IPS-20b (cell line): ENCODE measurements around the gene COL5A1.

Source experiments
- H3K27ac ChIP-seq: one replicate; pipeline ENCODE4 v1.5.1; 2013; ENCODE audit warnings: low read length
- H3K27me3 ChIP-seq: 2 replicates; pipeline ENCODE4 v1.6.1; 2013; ENCODE audit warnings: mild to moderate bottlenecking, low read length, inconsistent platforms; ENCODE audit not compliant: insufficient read depth
- H3K36me3 ChIP-seq: 2 replicates; pipeline ENCODE4 v1.6.1; 2013; ENCODE audit warnings: low read depth, mild to moderate bottlenecking, inconsistent platforms, low read length, moderate library complexity; ENCODE audit not compliant: insufficient read depth
- H3K4me1 ChIP-seq: 2 replicates; pipeline ENCODE4 v1.6.1; 2013; ENCODE audit warnings: mild to moderate bottlenecking, control low read depth, inconsistent platforms, low read length, moderate library complexity; ENCODE audit not compliant: insufficient read depth
- H3K4me3 ChIP-seq: 2 replicates; pipeline ENCODE4 v1.5.1; 2013; ENCODE audit warnings: mild to moderate bottlenecking, low read length, inconsistent platforms
- H3K9ac ChIP-seq: 2 replicates; pipeline ENCODE4 v1.6.1; 2013; ENCODE audit warnings: low read depth, mild to moderate bottlenecking, inconsistent platforms, low read length, moderate library complexity
- H3K9me3 ChIP-seq: 2 replicates; pipeline ENCODE4 v1.6.1; 2013; ENCODE audit warnings: mild to moderate bottlenecking, low read depth, low read length, inconsistent platforms; ENCODE audit not compliant: insufficient read depth

COL5A1 gene

DNA sequence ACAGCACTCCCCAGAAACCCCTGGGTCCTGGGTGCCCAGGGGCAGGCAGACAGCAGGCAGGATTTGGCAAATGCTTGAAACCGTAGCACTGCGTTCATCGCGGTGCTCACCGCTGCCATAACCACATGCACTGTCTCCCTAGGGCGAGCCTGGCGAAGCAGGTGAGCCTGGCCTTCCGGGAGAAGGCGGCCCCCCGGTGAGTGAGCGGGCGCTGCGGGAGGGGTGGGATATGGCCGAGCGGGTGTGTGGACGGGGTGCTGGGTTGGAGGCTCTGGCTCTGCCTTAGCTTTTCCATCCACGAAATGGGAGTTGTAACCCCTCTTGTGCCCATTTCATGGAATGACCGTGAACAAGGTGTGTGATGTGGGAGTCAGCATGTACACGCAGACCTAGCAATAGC is 172.2 kb downstream of the COL5A1 start:
- H3K9ac ChIP-seq = no peak overlapping the region
- H3K36me3 ChIP-seq = no peaks in the 10 kb centered on the region
- H3K4me3 ChIP-seq = no peak overlapping the region
- H3K27ac ChIP-seq = no peak overlapping the region
- no peaks in the 10 kb centered on the region for H3K27me3 ChIP-seq
- peaks cover 17% of the 10 kb centered on the region; the same call in 1 of the 2 replicates for H3K4me1 ChIP-seq
- H3K9me3 ChIP-seq = no peaks in the 10 kb centered on the region

DNA sequence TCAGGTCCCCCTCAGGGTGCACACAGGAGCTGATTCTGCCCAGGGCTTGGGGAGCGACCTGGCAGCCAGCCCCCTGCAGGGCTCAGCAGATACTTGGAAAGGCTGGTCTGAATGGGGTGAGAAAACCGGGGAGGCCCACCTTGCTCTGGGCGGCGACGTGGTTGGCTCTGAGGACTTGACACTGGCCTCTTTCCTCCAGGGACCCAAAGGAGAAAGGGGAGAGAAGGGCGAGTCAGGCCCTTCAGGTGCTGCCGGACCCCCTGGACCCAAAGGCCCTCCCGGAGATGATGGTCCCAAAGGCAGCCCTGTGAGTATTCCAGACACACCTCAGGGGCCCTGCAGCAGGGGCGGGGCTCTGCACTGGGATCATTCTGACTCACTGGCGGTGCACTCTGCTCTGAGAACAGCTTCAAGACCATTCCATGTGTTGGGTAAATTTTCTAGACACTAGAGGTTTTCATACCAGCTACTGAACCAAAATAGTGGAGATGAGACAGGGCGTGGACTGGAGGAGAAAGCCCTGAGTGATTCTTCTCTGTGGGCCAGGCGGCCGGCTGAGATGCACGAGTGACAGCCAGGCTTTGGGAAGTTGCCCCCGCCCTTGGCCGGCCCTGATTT is 173.1 kb downstream of the COL5A1 start:
- no peaks in the 10 kb centered on the region for H3K27me3 ChIP-seq
- no peak overlapping the region for H3K9ac ChIP-seq
- no peak overlapping the region for H3K4me3 ChIP-seq
- H3K4me1 ChIP-seq = peaks cover 17% of the 10 kb centered on the region; the same call in 1 of the 2 replicates
- H3K36me3 ChIP-seq = no peaks in the 10 kb centered on the region
- no peak overlapping the region for H3K27ac ChIP-seq
- no peaks in the 10 kb centered on the region for H3K9me3 ChIP-seq

DNA sequence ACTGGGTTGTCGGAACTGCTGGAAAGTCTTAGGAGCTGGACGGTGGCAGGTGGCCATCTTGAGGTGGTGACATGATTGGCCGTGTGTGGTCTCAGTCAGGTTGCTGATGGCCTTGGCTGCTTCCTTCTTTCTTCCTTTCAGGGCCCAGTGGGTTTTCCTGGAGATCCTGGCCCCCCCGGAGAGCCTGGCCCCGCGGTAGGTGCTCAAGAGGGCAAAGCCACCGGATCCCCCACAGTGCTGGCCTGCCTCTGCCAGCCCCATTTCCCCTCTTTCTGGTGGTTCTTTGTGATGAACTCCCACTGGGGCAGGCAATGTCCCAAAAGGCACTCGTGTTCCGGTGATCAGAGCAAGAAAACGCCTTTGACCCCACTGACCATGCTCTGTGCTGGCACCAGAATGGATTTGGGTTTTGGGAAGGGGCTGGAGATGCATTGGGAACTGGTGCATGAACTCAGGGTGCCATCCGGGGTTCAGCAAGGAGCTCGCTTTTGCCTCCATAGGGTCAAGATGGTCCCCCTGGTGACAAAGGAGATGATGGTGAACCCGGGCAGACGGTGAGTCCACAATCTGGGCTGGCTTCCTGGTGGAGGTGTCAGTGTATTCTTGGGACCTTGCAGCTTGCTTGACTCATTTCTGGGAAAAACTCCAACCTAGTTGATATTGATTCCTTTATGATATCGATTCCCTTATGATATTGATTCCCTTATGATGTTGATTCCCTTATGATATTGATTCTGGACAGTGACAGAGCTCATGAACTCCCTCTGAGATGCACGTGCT is 174.0 kb downstream of the COL5A1 start:
- Histone ChIP-seq H3K9me3 (no peaks in the 10 kb centered on the region), H3K27me3 (no peaks in the 10 kb centered on the region), H3K27ac (no peak overlapping the region), H3K4me3 (no peak overlapping the region), H3K36me3 (no peaks in the 10 kb centered on the region), H3K4me1 (peaks cover 17% of the 10 kb centered on the region; the same call in 1 of the 2 replicates), H3K9ac (no peak overlapping the region)

DNA sequence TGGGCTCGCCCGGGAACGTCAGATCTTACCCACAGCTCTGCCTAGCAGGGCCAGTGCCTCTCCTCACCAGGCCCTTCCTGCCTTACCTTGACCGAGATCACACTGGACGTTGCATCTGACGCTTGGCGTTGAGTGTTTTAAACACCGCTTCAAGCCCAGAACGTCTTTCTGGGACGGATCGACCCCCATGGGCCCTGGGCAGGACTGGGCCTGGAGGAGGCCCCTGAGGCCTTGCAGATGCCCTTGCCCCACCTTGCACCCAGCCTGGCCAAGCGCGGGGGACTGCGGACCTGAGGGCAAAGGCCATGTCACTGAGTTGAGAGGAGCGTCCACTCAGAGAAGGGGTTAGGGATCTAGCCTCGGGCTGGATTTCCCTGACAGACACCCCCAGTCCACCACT is 174.7 kb downstream of the COL5A1 start:
- H3K4me1 ChIP-seq = peaks cover 10% of the 10 kb centered on the region; the same call in 1 of the 2 replicates
- H3K27me3 ChIP-seq = no peaks in the 10 kb centered on the region
- no peak overlapping the region; the same call in 1 of the 2 replicates for H3K9ac ChIP-seq
- no peak overlapping the region for H3K27ac ChIP-seq
- no peaks in the 10 kb centered on the region for H3K9me3 ChIP-seq
- H3K4me3 ChIP-seq = no peak overlapping the region
- no peaks in the 10 kb centered on the region for H3K36me3 ChIP-seq

DNA sequence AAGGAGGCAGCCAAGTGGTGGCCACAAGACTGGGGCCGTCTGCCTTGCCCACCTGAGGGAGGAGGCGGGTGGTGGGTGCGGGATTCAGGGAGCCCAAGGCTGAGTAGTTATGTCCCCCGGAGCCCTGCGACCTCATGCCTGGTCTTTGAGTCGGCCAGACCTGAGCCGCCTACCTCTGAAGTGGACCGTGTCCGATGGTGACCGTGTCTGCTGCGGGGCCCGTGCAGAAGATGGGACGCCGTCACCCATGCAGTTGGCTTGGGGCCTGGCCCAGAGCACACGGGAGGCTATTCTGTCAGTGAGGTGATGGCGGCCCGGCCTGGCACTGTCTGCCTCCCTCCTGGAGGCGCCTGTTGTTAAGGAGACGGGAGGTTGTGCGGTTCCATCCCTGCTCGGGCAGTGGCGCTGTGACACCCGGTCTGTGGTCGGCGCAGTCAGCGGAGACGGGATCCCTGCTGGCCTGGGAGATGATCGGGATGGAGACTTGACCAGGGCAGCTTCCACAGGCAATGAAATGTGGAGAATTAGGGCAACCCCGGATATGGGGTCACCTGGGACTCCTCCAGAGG is 176.5 kb downstream of the COL5A1 start:
- no peak overlapping the region for H3K9ac ChIP-seq
- H3K36me3 ChIP-seq = no peaks in the 10 kb centered on the region
- no peaks in the 10 kb centered on the region for H3K27me3 ChIP-seq
- no peaks in the 10 kb centered on the region for H3K4me1 ChIP-seq
- no peak overlapping the region for H3K4me3 ChIP-seq
- H3K27ac ChIP-seq = no peak overlapping the region
- no peaks in the 10 kb centered on the region for H3K9me3 ChIP-seq

DNA sequence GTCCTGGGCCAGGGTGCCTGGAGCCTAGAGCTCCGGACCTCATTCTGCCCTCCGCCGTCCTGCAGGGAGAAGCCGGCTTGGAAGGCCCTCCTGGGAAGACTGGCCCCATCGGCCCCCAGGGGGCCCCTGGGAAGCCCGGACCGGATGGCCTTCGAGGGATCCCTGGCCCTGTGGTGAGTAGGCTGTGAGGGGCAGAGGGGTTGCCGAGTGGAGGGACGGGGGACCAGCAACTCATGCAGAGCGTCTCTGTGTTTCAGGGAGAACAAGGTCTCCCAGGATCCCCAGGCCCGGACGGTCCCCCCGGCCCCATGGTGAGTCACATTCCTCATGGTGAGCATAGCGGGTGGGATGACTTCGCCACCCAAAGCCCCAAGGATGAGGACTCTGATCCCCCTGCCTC is 177.0 kb downstream of the COL5A1 start:
- H3K4me3 ChIP-seq = no peak overlapping the region
- no peaks in the 10 kb centered on the region for H3K4me1 ChIP-seq
- no peak overlapping the region for H3K9ac ChIP-seq
- no peaks in the 10 kb centered on the region for H3K36me3 ChIP-seq
- no peak overlapping the region for H3K27ac ChIP-seq
- H3K9me3 ChIP-seq = no peaks in the 10 kb centered on the region
- H3K27me3 ChIP-seq = no peaks in the 10 kb centered on the region

DNA sequence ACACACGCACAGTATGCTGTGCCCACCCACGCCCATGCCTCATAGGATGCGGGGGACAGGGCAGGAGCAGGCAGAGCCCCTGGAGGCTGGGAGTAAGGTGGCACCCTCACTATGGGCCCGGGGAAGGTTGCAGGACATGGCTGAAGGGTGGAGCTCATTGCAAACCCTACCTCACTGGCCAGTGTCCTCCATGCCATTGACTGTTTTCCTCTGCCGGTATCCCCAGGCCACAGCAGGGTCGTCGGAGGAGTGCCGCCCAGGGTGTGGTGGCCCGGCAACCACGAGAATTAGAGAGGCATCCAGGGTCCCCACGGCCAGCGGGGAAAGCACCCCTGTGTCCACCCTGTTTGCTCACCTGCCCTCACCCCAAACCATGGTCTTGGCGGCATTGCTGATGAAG is 179.3 kb downstream of the COL5A1 start:
- Histone ChIP-seq H3K9me3 (no peaks in the 10 kb centered on the region), H3K4me3 (no peak overlapping the region), H3K4me1 (no peaks in the 10 kb centered on the region), H3K36me3 (no peaks in the 10 kb centered on the region), H3K27ac (no peak overlapping the region), H3K9ac (no peak overlapping the region), H3K27me3 (no peaks in the 10 kb centered on the region)

DNA sequence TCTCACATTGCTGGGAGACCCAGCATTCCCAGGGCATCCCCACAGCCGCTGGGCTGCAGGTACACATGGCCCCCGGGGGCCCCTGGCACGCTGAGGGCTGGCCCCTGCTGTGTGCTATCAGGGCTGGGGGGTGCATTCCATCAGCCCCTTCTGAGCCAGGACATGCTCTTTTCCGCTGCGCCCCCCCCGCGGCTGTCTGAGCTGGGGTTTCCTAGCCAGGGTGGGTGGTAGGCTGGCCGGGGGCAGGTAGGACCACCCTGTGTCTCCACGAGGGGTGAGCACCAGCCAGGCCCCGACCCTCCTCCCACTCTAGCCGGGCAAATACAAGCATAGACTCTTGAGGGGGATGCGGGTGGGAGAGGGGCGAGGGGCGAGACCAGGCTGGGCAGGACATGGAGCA is 180.9 kb downstream of the COL5A1 start:
- no peaks in the 10 kb centered on the region for H3K9me3 ChIP-seq
- no peaks in the 10 kb centered on the region for H3K27me3 ChIP-seq
- no peak overlapping the region for H3K9ac ChIP-seq
- H3K36me3 ChIP-seq = no peaks in the 10 kb centered on the region
- H3K4me1 ChIP-seq = no peaks in the 10 kb centered on the region
- no peak overlapping the region for H3K4me3 ChIP-seq
- H3K27ac ChIP-seq = no peak overlapping the region

DNA sequence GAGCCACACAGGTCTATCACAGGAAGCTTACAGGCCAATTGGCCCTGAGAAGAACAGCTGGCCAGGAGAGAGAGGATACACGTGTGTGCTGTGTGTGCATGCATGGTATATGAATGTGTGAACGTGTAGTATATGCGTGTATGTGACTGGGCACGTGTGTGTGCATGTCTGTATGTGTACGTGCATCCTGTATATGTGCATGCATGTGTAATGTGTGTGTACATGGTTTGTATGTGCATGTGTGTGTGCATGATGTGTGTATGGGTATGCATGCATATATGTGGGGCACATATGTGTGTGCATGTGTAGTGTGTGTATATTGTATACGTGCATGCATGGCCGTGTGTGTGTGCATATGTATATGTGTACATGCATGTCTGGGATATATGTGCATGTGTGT is 182.0 kb downstream of the COL5A1 start:
- Histone ChIP-seq H3K4me3 (no peak overlapping the region), H3K4me1 (no peaks in the 10 kb centered on the region), H3K27ac (no peak overlapping the region), H3K9me3 (no peaks in the 10 kb centered on the region), H3K36me3 (0 out of 2 replicates have a peak, but pooled peaks cover 4% of the 10 kb centered on the region), H3K9ac (no peak overlapping the region), H3K27me3 (no peaks in the 10 kb centered on the region)

DNA sequence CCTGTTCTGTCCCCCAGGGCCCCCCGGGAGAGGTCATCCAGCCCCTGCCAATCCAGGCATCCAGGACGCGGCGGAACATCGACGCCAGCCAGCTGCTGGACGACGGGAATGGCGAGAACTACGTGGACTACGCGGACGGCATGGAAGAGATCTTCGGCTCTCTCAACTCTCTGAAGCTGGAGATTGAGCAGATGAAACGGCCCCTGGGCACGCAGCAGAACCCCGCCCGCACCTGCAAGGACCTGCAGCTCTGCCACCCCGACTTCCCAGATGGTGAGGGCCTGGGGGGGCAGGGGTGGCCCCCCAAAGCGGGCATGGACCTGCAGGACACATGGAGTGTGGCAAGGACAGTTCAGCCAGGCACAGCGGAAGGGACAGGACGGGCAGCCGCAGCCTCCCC is 183.0 kb downstream of the COL5A1 start:
- Histone ChIP-seq H3K27ac (no peak overlapping the region), H3K4me3 (no peak overlapping the region), H3K36me3 (0 out of 2 replicates have a peak, but pooled peaks cover 6% of the 10 kb centered on the region), H3K9ac (no peak overlapping the region), H3K9me3 (no peaks in the 10 kb centered on the region), H3K27me3 (no peaks in the 10 kb centered on the region), H3K4me1 (no peaks in the 10 kb centered on the region)

DNA sequence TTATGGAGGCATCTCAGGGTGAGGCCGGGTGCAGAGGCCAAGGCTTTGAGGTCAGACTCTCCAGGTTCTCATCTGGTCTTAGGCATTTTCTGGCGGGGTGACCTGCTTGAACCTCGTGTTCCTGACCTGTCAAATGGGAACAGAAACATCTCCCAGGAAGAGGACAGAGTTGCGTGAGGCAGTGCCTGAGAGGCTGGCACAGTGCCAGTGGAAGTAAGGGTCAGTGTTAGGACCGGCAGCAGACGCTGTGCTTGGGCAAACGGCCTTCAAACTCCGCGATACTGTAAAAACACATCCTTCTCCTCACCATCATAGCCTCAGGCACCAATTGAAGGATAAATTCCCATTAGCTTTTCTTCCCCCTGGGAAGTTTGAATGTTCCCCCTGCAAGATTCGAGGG is 183.4 kb downstream of the COL5A1 start:
- Histone ChIP-seq H3K9me3 (no peaks in the 10 kb centered on the region), H3K36me3 (0 out of 2 replicates have a peak, but pooled peaks cover 6% of the 10 kb centered on the region), H3K27ac (no peak overlapping the region), H3K4me1 (no peaks in the 10 kb centered on the region), H3K9ac (no peak overlapping the region), H3K4me3 (no peak overlapping the region), H3K27me3 (no peaks in the 10 kb centered on the region)
